Ovary (tissue), 3 donors: ENCODE measurements around the gene SPDYE18.
"Not testable (repeated sequence)": the region's sequence is repeated elsewhere in the genome, so short reads cannot be mapped to it uniquely, and the experiment has no call there.

Experiments used
- CTCF ChIP-seq, 3 donors: fragments of 450-650 bp in 2 of 3; fragments of 200-600 bp in 1 of 3; IDR thresholded peaks; one replicate each; pipeline versions ENCODE4 v1.5.1 to v1.8.0; 2016 to 2022; ENCODE audit warnings: antibody characterized with exemption in 3 of 3, mild to moderate bottlenecking in 1 of 3
- POLR2A ChIP-seq: fragments of 450-650 bp; IDR thresholded peaks from one replicate; pipeline ENCODE4 v1.6.1; 2017; ENCODE audit warnings: antibody characterized with exemption, mild to moderate bottlenecking, moderate library complexity
- donor health status: DM: no; HTN: no; CAD: no.

GRCh38 chr7:77080236-77080635 is 17.9 kb upstream of the SPDYE18 start:
- TF ChIP-seq CTCF (IDR thresholded peaks at IDR 0.05); POLR2A: not testable (repeated sequence)
